Mesenchymal stem cell (in vitro differentiated cells and primary cell): ENCODE data around the gene RPL27.

Experiments used
- DNase-seq: peaks from one replicate; pipeline ENCODE4 v3.0.0-alpha.2; 2013
- H2AFZ ChIP-seq: one replicate; pipeline ENCODE4 v1.6.1; 2013; ENCODE audit warnings: low read depth, mild to moderate bottlenecking, control low read depth, inconsistent platforms, low read length, moderate library complexity
- H2AK5ac ChIP-seq: 2 replicates; pipeline ENCODE4 v1.6.1; 2013; ENCODE audit warnings: low read length, moderate library complexity, mild to moderate bottlenecking, inconsistent platforms; ENCODE audit not compliant: severe bottlenecking
- H2BK120ac ChIP-seq: one replicate; pipeline ENCODE4 v1.6.1; 2013; ENCODE audit warnings: low read depth, mild to moderate bottlenecking, inconsistent platforms, low read length, moderate library complexity
- H2BK12ac ChIP-seq, 2 experiments: one replicate each; pipeline ENCODE4 v1.6.1; 2013; ENCODE audit warnings: inconsistent platforms in 2 of 2, low read length in 2 of 2, mild to moderate bottlenecking in 2 of 2, moderate library complexity in 2 of 2, control low read depth in 1 of 2
- H2BK15ac ChIP-seq: one replicate; pipeline ENCODE4 v1.6.1; 2013; ENCODE audit warnings: mild to moderate bottlenecking, low read depth, inconsistent platforms; ENCODE audit not compliant: poor library complexity, severe bottlenecking
- H2BK5ac ChIP-seq: 2 replicates; pipeline ENCODE4 v1.6.1; 2013; ENCODE audit warnings: low read depth, mild to moderate bottlenecking, low read length, control low read depth, inconsistent platforms; ENCODE audit not compliant: poor library complexity, severe bottlenecking
- H3K14ac ChIP-seq, 2 experiments: one replicate each; pipeline ENCODE4 v1.6.1; 2013; ENCODE audit warnings: inconsistent platforms in 2 of 2, low read length in 2 of 2, control low read depth in 1 of 2, mild to moderate bottlenecking in 1 of 2, moderate library complexity in 1 of 2
- H3K18ac ChIP-seq, 2 experiments: one replicate each; pipeline ENCODE4 v1.6.1; 2013; ENCODE audit warnings: inconsistent platforms in 2 of 2, low read length in 2 of 2, control low read depth in 1 of 2, low read depth in 1 of 2, mild to moderate bottlenecking in 1 of 2
- H3K23ac ChIP-seq, 2 experiments: one replicate each; pipeline ENCODE4 v1.6.1; 2013; ENCODE audit warnings: inconsistent platforms in 2 of 2, low read length in 2 of 2, mild to moderate bottlenecking in 2 of 2, moderate library complexity in 2 of 2, control low read depth in 1 of 2
- H3K27ac ChIP-seq: 2 replicates; pipeline ENCODE4 v1.5.1; 2013; ENCODE audit warnings: mild to moderate bottlenecking, moderate library complexity, low read length, control low read depth, inconsistent platforms; ENCODE audit not compliant: poor library complexity, severe bottlenecking
- H3K27me3 ChIP-seq, 2 experiments: 2 replicates each; pipeline versions ENCODE4 v1.6.1 to v1.7.0; 2013; ENCODE audit warnings: low read length in 2 of 2, mild to moderate bottlenecking in 2 of 2, moderate library complexity in 2 of 2, control low read depth in 1 of 2, inconsistent platforms in 1 of 2; ENCODE audit not compliant: control insufficient read depth in 1 of 2, insufficient read depth in 1 of 2
- H3K36me3 ChIP-seq, 2 experiments: 2 replicates each; pipeline versions ENCODE4 v1.6.1 to v1.7.0; 2013; ENCODE audit warnings: low read length in 2 of 2, control low read depth in 1 of 2, inconsistent platforms in 1 of 2, low read depth in 1 of 2, mild to moderate bottlenecking in 1 of 2; ENCODE audit not compliant: insufficient read depth in 2 of 2, control insufficient read depth in 1 of 2
- H3K4ac ChIP-seq, 2 experiments: one replicate each; pipeline ENCODE4 v1.6.1; 2013; ENCODE audit warnings: inconsistent platforms in 2 of 2, low read length in 2 of 2, mild to moderate bottlenecking in 2 of 2, moderate library complexity in 2 of 2, control low read depth in 1 of 2, low read depth in 1 of 2
- H3K4me1 ChIP-seq: 2 replicates; pipeline ENCODE4 v1.6.1; 2013; ENCODE audit warnings: low read depth, low read length, control low read depth; ENCODE audit not compliant: control insufficient read depth, insufficient read depth
- H3K4me2 ChIP-seq: 2 replicates; pipeline ENCODE4 v1.6.1; 2013; ENCODE audit warnings: low read length, mild to moderate bottlenecking, inconsistent platforms; ENCODE audit not compliant: poor library complexity, severe bottlenecking
- H3K4me3 ChIP-seq, 2 experiments: 2 replicates each; pipeline versions ENCODE4 v1.5.1 to v1.7.0; 2013; ENCODE audit warnings: low read length in 2 of 2, mild to moderate bottlenecking in 2 of 2, control low read depth in 1 of 2, low read depth in 1 of 2; ENCODE audit not compliant: insufficient read depth in 1 of 2
- H3K79me1 ChIP-seq: replicated peaks from 2 replicates; pipeline ENCODE4 v1.6.1; 2013; ENCODE audit warnings: mild to moderate bottlenecking, control low read depth, low read length, inconsistent platforms; ENCODE audit not compliant: poor library complexity, severe bottlenecking
- H3K9ac ChIP-seq: 2 replicates; pipeline ENCODE4 v1.7.0; 2013; ENCODE audit warnings: mild to moderate bottlenecking, low read length, moderate library complexity
- H3K9me3 ChIP-seq: 2 replicates; pipeline ENCODE4 v1.7.0; 2013; ENCODE audit warnings: mild to moderate bottlenecking, low read length; ENCODE audit not compliant: control insufficient read depth
- H4K8ac ChIP-seq: one replicate; pipeline ENCODE4 v1.6.1; 2013; ENCODE audit warnings: inconsistent platforms, mild to moderate bottlenecking, low read length, moderate library complexity
- H4K91ac ChIP-seq: one replicate; pipeline ENCODE4 v1.6.1; 2013; ENCODE audit warnings: mild to moderate bottlenecking, low read length, inconsistent platforms
- whole genome bisulfite sequencing: methylation state at CpG from one replicate; pipeline ENCODE4 v1.1.7; 2013; ENCODE audit warnings: mixed read lengths; 5-methylcytosine and 5-hydroxymethylcytosine counted together

The RPL27 gene

DNA sequence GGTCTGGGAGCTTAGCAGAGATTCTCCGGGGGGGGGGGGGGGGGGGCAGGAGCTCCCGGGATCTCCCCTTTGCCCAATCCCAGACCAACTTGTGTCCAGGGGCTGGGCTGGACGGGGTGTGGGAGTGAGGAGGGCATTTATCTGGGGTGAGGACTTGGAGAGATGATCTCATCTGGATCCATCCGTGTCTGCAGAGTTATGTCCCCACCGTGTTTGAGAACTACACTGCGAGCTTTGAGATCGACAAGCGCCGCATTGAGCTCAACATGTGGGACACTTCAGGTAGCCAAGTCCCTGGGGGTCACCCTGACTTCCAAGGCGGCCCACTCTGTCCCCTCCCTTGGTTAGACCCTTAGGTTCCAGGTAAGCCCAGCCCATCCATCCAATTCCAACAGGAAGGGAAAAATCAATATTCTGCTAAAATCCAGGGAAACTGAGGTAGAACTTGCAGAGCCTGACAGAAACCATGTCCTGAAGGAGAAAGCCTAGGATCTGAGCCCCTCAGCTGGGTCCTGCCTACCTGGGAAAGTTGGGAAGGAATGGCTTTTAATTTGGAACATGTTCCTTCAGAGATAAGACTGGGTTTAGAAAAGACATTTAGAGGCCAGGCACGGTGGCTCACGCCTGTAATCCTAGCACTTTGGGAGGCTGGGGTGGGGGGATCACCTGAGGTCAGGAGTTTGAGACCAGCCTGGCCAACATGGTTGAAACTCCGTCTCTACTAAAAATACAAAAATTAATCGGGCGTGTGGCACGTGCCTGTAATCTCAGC lies 27.7 kb downstream of the RPL27 start:
- Histone ChIP-seq H3K18ac (no peak overlapping the region), H3K23ac (no peak overlapping the region), H3K36me3 (no peaks in the 10 kb centered on the region), H3K27ac (no peak overlapping the region), H2AK5ac (no peak overlapping the region), H3K9ac (no peak overlapping the region), H2BK15ac (no peak overlapping the region), H3K4me3 (no peak overlapping the region), H3K27me3 (no peaks in the 10 kb centered on the region), H4K91ac (no peak overlapping the region), H3K4ac (no peak overlapping the region), H3K79me1 (no peaks in the 10 kb centered on the region), H2BK120ac (no peak overlapping the region), H2BK12ac (no peak overlapping the region), H3K14ac (no peak overlapping the region), H2BK5ac (no peak overlapping the region), H2AFZ (no peak overlapping the region), H4K8ac (no peak overlapping the region), H3K9me3 (no peaks in the 10 kb centered on the region), H3K4me1 (peaks cover 5% of the 10 kb centered on the region), H3K4me2 (no peak overlapping the region)
- no peak for DNase-seq
- WGBS: 77% methylated on average over 14 of the region's 16 CpGs

DNA sequence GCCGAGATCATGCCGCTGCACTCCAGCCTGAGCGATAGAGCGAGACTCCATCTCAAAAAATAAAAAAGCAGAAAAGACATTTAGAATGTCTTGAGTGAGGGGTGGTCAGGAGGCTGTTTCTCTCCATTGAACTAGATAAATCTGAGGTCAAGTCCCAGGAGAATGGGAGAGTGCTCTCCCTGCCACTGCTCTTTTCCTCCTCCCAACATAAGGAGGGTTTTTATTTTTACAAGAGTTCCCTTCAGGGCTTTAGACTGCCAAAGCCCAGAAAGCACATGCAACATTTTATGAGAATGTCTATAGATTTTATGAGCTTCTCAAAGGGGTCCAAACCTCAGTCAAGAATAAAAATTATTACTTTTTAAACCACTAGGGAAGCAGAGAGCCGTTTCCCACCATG lies 28.4 kb downstream of the RPL27 start:
- Histone ChIP-seq H3K4me3 (no peak overlapping the region), H2BK5ac (no peak overlapping the region), H3K27me3 (no peaks in the 10 kb centered on the region), H3K36me3 (no peaks in the 10 kb centered on the region), H3K18ac (no peak overlapping the region), H3K9me3 (no peaks in the 10 kb centered on the region), H4K91ac (no peak overlapping the region), H3K4me2 (no peak overlapping the region), H4K8ac (no peak overlapping the region), H3K79me1 (no peaks in the 10 kb centered on the region), H2BK120ac (no peak overlapping the region), H3K9ac (no peak overlapping the region), H2AFZ (no peak overlapping the region), H3K27ac (no peak overlapping the region), H2AK5ac (no peak overlapping the region), H3K14ac (no peak overlapping the region), H2BK15ac (no peak overlapping the region), H2BK12ac (no peak overlapping the region), H3K4me1 (peaks cover 5% of the 10 kb centered on the region), H3K23ac (no peak overlapping the region), H3K4ac (no peak overlapping the region)
- 98% methylated on average over 5 of the region's 5 CpGs for WGBS
- no peak for DNase-seq

DNA sequence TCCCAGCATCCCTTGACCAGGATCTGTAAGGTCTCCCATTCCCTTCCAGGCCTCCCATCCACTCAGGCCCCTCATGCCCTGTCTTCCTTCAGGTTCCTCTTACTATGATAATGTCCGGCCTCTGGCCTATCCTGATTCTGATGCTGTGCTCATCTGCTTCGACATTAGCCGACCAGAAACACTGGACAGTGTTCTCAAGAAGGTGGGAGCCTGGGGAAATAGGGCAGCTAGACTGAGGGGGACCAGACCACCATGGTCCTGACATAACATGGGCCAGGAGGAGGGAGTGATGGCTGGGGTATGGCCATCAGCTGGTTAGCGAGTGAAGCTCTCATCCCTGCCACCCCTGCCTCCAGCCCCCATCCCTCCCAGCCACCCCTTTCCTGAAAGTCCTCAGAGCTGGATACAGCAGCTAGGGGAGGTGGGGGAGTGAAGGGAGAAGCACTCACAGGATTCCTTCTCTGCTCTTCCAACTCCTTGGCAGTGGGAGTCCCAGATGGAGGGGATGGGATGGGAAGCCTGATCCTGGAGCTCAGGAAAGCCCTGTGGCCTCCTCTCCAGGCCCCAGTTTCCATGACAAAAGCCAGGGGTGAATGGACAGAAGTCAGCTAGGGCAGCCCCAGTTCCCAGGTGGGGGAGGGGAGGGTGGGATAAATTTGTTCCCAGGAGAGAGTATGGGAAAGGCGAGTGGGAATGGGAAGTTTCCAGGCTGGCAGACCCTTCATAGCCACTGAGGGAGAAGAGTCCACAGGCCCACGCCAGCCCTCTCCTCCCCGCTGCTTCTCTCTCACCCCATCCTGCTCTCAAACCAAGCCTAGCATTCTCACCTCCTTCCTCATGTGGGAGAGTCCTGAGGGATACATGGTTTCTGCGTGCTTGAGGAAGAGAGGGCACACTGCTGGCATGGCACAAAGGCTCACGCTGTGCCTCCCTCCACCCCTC lies 29.1 kb downstream of the RPL27 start:
- Histone ChIP-seq H3K9ac (no peak overlapping the region), H2BK5ac (no peak overlapping the region)

DNA sequence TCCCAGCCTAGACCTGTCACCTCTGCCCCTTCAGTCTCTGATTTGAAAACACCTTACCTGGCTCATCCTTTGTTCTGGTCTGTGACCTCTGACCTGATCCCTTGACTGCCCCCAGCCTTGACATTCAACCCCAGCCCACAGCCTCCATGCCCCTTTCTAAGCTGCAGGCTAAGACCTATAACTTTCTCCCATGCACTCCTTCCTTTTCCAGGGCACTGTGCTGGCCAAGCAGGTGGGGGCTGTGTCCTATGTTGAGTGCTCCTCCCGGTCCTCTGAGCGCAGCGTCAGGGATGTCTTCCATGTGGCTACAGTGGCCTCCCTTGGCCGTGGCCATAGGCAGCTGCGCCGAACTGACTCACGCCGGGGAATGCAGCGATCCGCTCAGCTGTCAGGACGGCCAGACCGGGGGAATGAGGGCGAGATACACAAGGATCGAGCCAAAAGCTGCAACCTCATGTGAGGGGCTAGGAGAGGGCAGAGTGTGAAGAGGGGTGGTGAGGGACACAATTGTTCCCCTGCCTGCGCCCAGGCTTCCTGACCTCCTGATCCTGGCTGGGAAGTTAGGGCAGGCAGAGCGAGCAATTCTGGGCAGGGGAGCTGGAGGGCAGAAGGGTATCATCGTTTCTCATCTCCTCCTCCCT lies 30.1 kb downstream of the RPL27 start:
- no peak overlapping the region for H3K4me3 ChIP-seq
- H3K4me1 ChIP-seq: peaks cover 5% of the 10 kb centered on the region
- 94% methylated on average over 15 of the region's 17 CpGs for WGBS
- no peak overlapping the region for H2AFZ ChIP-seq
- H2AK5ac ChIP-seq: no peak overlapping the region
- H3K27ac ChIP-seq: no peak overlapping the region
- no peak overlapping the region for H2BK15ac ChIP-seq
- no peak overlapping the region for H3K9ac ChIP-seq
- H3K79me1 ChIP-seq: no peaks in the 10 kb centered on the region
- H3K4ac ChIP-seq: no peak overlapping the region
- no peaks in the 10 kb centered on the region for H3K36me3 ChIP-seq
- H2BK120ac ChIP-seq: no peak overlapping the region
- no peak overlapping the region for H3K18ac ChIP-seq
- H2BK5ac ChIP-seq: no peak overlapping the region
- no peak overlapping the region for H3K4me2 ChIP-seq
- DNase-seq: no peak
- no peak overlapping the region for H4K91ac ChIP-seq
- no peaks in the 10 kb centered on the region for H3K27me3 ChIP-seq
- no peak overlapping the region for H4K8ac ChIP-seq
- no peak overlapping the region for H2BK12ac ChIP-seq
- H3K9me3 ChIP-seq: no peaks in the 10 kb centered on the region
- no peak overlapping the region for H3K23ac ChIP-seq
- H3K14ac ChIP-seq: no peak overlapping the region

More for the DNA sequence above, 29.1 kb downstream of the RPL27 start:
- no peak overlapping the region for H3K27ac ChIP-seq
- no peaks in the 10 kb centered on the region for H3K36me3 ChIP-seq
- H2AFZ ChIP-seq: no peak overlapping the region
- H3K4me3 ChIP-seq: no peak overlapping the region
- H3K4ac ChIP-seq: no peak overlapping the region
- H3K23ac ChIP-seq: no peak overlapping the region
- H4K8ac ChIP-seq: no peak overlapping the region
- H3K79me1 ChIP-seq: no peaks in the 10 kb centered on the region
- no peaks in the 10 kb centered on the region for H3K9me3 ChIP-seq
- no peak overlapping the region for H2BK120ac ChIP-seq
- H3K4me1 ChIP-seq: peaks cover 5% of the 10 kb centered on the region
- no peak overlapping the region for H4K91ac ChIP-seq
- H3K14ac ChIP-seq: no peak overlapping the region
- no peak overlapping the region for H3K4me2 ChIP-seq
- no peak overlapping the region for H2BK12ac ChIP-seq
- 92% methylated on average over 6 of the region's 9 CpGs for WGBS
- no peaks in the 10 kb centered on the region for H3K27me3 ChIP-seq
- no peak overlapping the region for H3K18ac ChIP-seq
- H2BK15ac ChIP-seq: no peak overlapping the region
- DNase-seq: no peak
- no peak overlapping the region for H2AK5ac ChIP-seq
